HG02852 (cell line): ENCODE measurements around the gene UGT2B11.
"Not testable (repeated sequence)": the region's sequence is repeated elsewhere in the genome, so short reads cannot be mapped to it uniquely, and the experiment has no call there.

ENCODE experiments used
- ATAC-seq: cut with Tn5 transposase; IDR thresholded peaks from one replicate; pipeline ENCODE4 v1.9.1; 2021; ENCODE audit warnings: mild to moderate bottlenecking, moderate library complexity; ENCODE audit not compliant: unreplicated experiment

UGT2B11 gene

GRCh38 chr4:69214716-69215115, at the start of gene UGT2B11:
Gene UGT2B11 (minus strand): TSS chr4:69214748. CDS start chr4:69214722, 26 bp downstream.
- ATAC-seq, result no peak

GRCh38 chr4:69253147-69253772, 38.7 kb upstream of the UGT2B11 start:
- ATAC-seq, result not testable (repeated sequence)

GRCh38 chr4:69250884-69251283, 36.3 kb upstream of the UGT2B11 start:
- ATAC-seq, result not testable (repeated sequence)

GRCh38 chr4:69242562-69243240, 28.2 kb upstream of the UGT2B11 start:
- ATAC-seq, result not testable (repeated sequence)

- not testable (repeated sequence) for ATAC-seq
Observed at GRCh38 chr4:69241746-69242145, 27.2 kb upstream of the UGT2B11 start.

GRCh38 chr4:69240787-69241186, 26.2 kb upstream of the UGT2B11 start:
- ATAC-seq, result not testable (repeated sequence)

GRCh38 chr4:69239557-69240168, 25.1 kb upstream of the UGT2B11 start:
- ATAC-seq, result no peak

GRCh38 chr4:69239092-69239491, 24.5 kb upstream of the UGT2B11 start:
- ATAC-seq, result no peak

GRCh38 chr4:69224891-69225290, 10.3 kb upstream of the UGT2B11 start:
- no peak for ATAC-seq

GRCh38 chr4:69223277-69223676, 8.7 kb upstream of the UGT2B11 start:
- ATAC-seq, result not testable (repeated sequence)

GRCh38 chr4:69218491-69218890, 3.9 kb upstream of the UGT2B11 start:
- ATAC-seq, result not testable (repeated sequence)

- ATAC-seq, result no peak
Observed at GRCh38 chr4:69210911-69211310, 3.6 kb downstream of the UGT2B11 start.

GRCh38 chr4:69198506-69198905, 16.0 kb downstream of the UGT2B11 start:
- ATAC-seq, result not testable (repeated sequence)

GRCh38 chr4:69196209-69196965, 18.2 kb downstream of the UGT2B11 start:
- ATAC-seq, result no peak

GRCh38 chr4:69194166-69194565, 20.4 kb downstream of the UGT2B11 start:
- no peak for ATAC-seq

GRCh38 chr4:69191905-69192304, 22.6 kb downstream of the UGT2B11 start:
- not testable (repeated sequence) for ATAC-seq

GRCh38 chr4:69190621-69191020, 23.9 kb downstream of the UGT2B11 start:
- ATAC-seq, result not testable (repeated sequence)

- ATAC-seq, result not testable (repeated sequence)
Observed at GRCh38 chr4:69181519-69182169, 32.9 kb downstream of the UGT2B11 start.

- ATAC-seq, result not testable (repeated sequence)
Observed at GRCh38 chr4:69179817-69180216, 34.7 kb downstream of the UGT2B11 start.

GRCh38 chr4:69178751-69179205, 35.8 kb downstream of the UGT2B11 start:
- ATAC-seq, result not testable (repeated sequence)
